IMR-90 (cell line): Measurements from ENCODE around the gene METTL15. TPM values are rescaled to one million over a fixed set of nuclear protein-coding genes. Genes with fewer than 3 reads are reported as not detected.
A peak's percentile ranks its signal among the peaks of the same experiment; 100 is the strongest.

ENCODE experiments used
- ATAC-seq: fragments of 200-7000 bp; cut with Tn5 transposase; 2 replicates; pipeline ENCODE4 v1.9.1; 2020; ENCODE audit warnings: low read depth, mild to moderate bottlenecking, moderate library complexity
- BruUV-seq: library from RNA; stranded (reverse); fragments of 400-500 nt; replicated peaks from 2 replicates; lab custom pipeline; 2021; lab: Mats Ljungman, UMichigan
- CTCF ChIA-PET: fragments of 300-600 bp; formaldehyde crosslinking; extraction: SDS; loops from one replicate; lab custom pipeline; 2021; ENCODE audit warnings: antibody characterized with exemption; lab: Yijun Ruan, JAX
- POLR2A ChIA-PET: fragments of 300-600 bp; sonication (Branson Sonifier 250); formaldehyde crosslinking; loops from one replicate; lab custom pipeline; 2022; ENCODE audit warnings: antibody characterized with exemption; ENCODE audit not compliant: unreplicated experiment; lab: Charles Lee
- DNase-seq: peaks from one replicate; pipeline ENCODE4 v3.0.0; 2013
- H2AFZ ChIP-seq: replicated peaks from 2 replicates; pipeline ENCODE3; 2013; ENCODE audit warnings: low read length, mild to moderate bottlenecking; ENCODE audit not compliant: poor library complexity
- H2AK5ac ChIP-seq: 2 replicates; pipeline ENCODE4 v1.6.1; 2013; ENCODE audit warnings: low read depth, low read length, inconsistent platforms
- H2AK9ac ChIP-seq: replicated peaks from 2 replicates; pipeline ENCODE3; 2013; ENCODE audit warnings: mild to moderate bottlenecking, low read depth, low read length, moderate library complexity; ENCODE audit not compliant: poor library complexity
- H2BK120ac ChIP-seq: 2 replicates; pipeline ENCODE4 v1.6.1; 2013; ENCODE audit warnings: low read depth, low read length, inconsistent platforms
- H2BK15ac ChIP-seq: 3 replicates; pipeline ENCODE4 v1.6.1; 2013; ENCODE audit warnings: low read depth, low read length, inconsistent platforms
- H2BK20ac ChIP-seq: 2 replicates; pipeline ENCODE4 v1.6.1; 2013; ENCODE audit warnings: low read depth, mild to moderate bottlenecking, inconsistent platforms, low read length, moderate library complexity
- H2BK5ac ChIP-seq: 2 replicates; pipeline ENCODE4 v1.6.1; 2013; ENCODE audit warnings: mild to moderate bottlenecking, low read depth, low read length, inconsistent platforms; ENCODE audit not compliant: poor library complexity, severe bottlenecking
- H3K14ac ChIP-seq: replicated peaks from 2 replicates; pipeline ENCODE4 v1.6.1; 2013; ENCODE audit warnings: low read depth, low read length, inconsistent platforms
- H3K18ac ChIP-seq: 2 replicates; pipeline ENCODE4 v1.6.1; 2013; ENCODE audit warnings: low read depth, low read length, control low read depth
- H3K23ac ChIP-seq: 2 replicates; pipeline ENCODE4 v1.6.1; 2013; ENCODE audit warnings: low read depth, low read length, inconsistent platforms
- H3K27ac ChIP-seq: 2 replicates; pipeline ENCODE4 v1.5.1; 2013; ENCODE audit warnings: mild to moderate bottlenecking, control low read depth, low read length; ENCODE audit not compliant: insufficient read depth
- H3K27me3 ChIP-seq: 2 replicates; pipeline ENCODE4 v1.6.1; 2013; ENCODE audit warnings: low read length; ENCODE audit not compliant: control insufficient read depth, insufficient read depth
- H3K36me3 ChIP-seq: 2 replicates; pipeline ENCODE4 v1.6.1; 2013; ENCODE audit warnings: low read length, mixed read lengths; ENCODE audit not compliant: control insufficient read depth, insufficient read depth
- H3K4ac ChIP-seq: 2 replicates; pipeline ENCODE4 v1.6.1; 2013; ENCODE audit warnings: low read depth, low read length, inconsistent platforms
- H3K4me1 ChIP-seq: 2 replicates; pipeline ENCODE4 v1.6.1; 2013; ENCODE audit warnings: low read length, mixed read lengths; ENCODE audit not compliant: control insufficient read depth, insufficient read depth
- H3K4me2 ChIP-seq: 2 replicates; pipeline ENCODE4 v1.6.1; 2013; ENCODE audit warnings: low read depth, mild to moderate bottlenecking, control low read depth, low read length, moderate library complexity
- H3K4me3 ChIP-seq: 2 replicates; pipeline ENCODE4 v1.5.1; 2013; ENCODE audit warnings: low read depth, mild to moderate bottlenecking, control low read depth, low read length, moderate library complexity; ENCODE audit not compliant: insufficient read depth
- H3K56ac ChIP-seq: 2 replicates; pipeline ENCODE4 v1.6.1; 2013; ENCODE audit warnings: low read length, inconsistent platforms; ENCODE audit not compliant: insufficient read depth; ENCODE audit errors: extremely low read depth
- H3K79me1 ChIP-seq, 2 experiments: 2 replicates each; pipeline ENCODE4 v1.6.1; 2013; ENCODE audit warnings: low read length in 2 of 2, inconsistent platforms in 1 of 2, low read depth in 1 of 2
- H3K9ac ChIP-seq: 2 replicates; pipeline ENCODE4 v1.6.1; 2013; ENCODE audit warnings: low read depth, low read length, control low read depth
- H3K9me1 ChIP-seq: 2 replicates; pipeline ENCODE4 v1.6.1; 2013; ENCODE audit warnings: low read length, inconsistent platforms; ENCODE audit not compliant: insufficient read depth
- H3K9me3 ChIP-seq: 2 replicates; pipeline ENCODE4 v1.6.1; 2013; ENCODE audit warnings: low read length; ENCODE audit not compliant: control insufficient read depth, insufficient read depth
- H4K20me1 ChIP-seq: 2 replicates; pipeline ENCODE4 v1.6.1; 2013; ENCODE audit warnings: low read length, inconsistent platforms; ENCODE audit not compliant: insufficient read depth
- H4K5ac ChIP-seq: 2 replicates; pipeline ENCODE4 v1.6.1; 2013; ENCODE audit warnings: mild to moderate bottlenecking, low read depth, low read length, control low read depth
- H4K8ac ChIP-seq, 2 experiments: 2 replicates each; pipeline ENCODE4 v1.6.1; 2013; ENCODE audit warnings: low read depth in 2 of 2, low read length in 2 of 2, control low read depth in 1 of 2, inconsistent platforms in 1 of 2
- H4K91ac ChIP-seq: 2 replicates; pipeline ENCODE4 v1.6.1; 2013; ENCODE audit warnings: low read depth, low read length, inconsistent platforms; ENCODE audit not compliant: insufficient read depth
- FOS ChIP-seq: fragments of 150-350 bp; IDR thresholded peaks from 2 replicates; pipeline ENCODE4 v1.6.1; 2016; ENCODE audit warnings: low read depth, low read length
- MAZ ChIP-seq: IDR thresholded peaks from 2 replicates; pipeline ENCODE4 v1.6.1; 2012; ENCODE audit warnings: low read depth, mild to moderate bottlenecking, low read length, improper control_type of control experiment, moderate library complexity, borderline replicate concordance
- WGBS, 2 experiments: methylation state at CpG; one replicate each; pipeline versions ENCODE4 v1.1.5 to v1.1.7; 2013; ENCODE audit warnings: missing lambda C conversion rate in 2 of 2; ENCODE audit not compliant: insufficient read length in 1 of 2; ENCODE audit errors: extremely low coverage in 2 of 2; 5-methylcytosine and 5-hydroxymethylcytosine counted together
- dilution Hi-C: fragments of 300-500 bp; cut with HindIII; formaldehyde crosslinking; loops from one replicate; pipeline ENCODE4 v1.14.3; 2018; ENCODE audit warnings: low sequenced_read_pairs; ENCODE audit not compliant: unreplicated experiment
- in situ Hi-C: fragments of 300-500 bp; cut with MboI; formaldehyde crosslinking; loops from 3 replicates; pipeline ENCODE4 v1.14.3; 2019; ENCODE audit warnings: low sequenced_read_pairs, inconsistent platforms, mixed read lengths
- intact Hi-C: fragments of 100-400 bp; cut with micrococcal nuclease; formaldehyde crosslinking; loops from 2 replicates; pipeline ENCODE4 v1.10.0; 2022
- polyA plus RNA-seq, 3 experiments: library from polyadenylated mRNA; depleted of rRNA; stranded (reverse); fragments of >200 nt; gene quantifications; 2 replicates each; pipeline ENCODE4 v1.2.3, GENCODE V29; 2012; ENCODE audit warnings: low replicate concordance in 1 of 3
- total RNA-seq: library from RNA; depleted of rRNA; stranded (reverse); fragments of >200 nt; gene quantifications from 2 replicates; pipeline ENCODE4 v1.2.3, GENCODE V29; 2012

METTL15 gene
- total and polyA plus RNA-seq, 2 of the 4 experiments (the other 2 are of a cell fraction) = 6.5 to 30.5 TPM

DNA sequence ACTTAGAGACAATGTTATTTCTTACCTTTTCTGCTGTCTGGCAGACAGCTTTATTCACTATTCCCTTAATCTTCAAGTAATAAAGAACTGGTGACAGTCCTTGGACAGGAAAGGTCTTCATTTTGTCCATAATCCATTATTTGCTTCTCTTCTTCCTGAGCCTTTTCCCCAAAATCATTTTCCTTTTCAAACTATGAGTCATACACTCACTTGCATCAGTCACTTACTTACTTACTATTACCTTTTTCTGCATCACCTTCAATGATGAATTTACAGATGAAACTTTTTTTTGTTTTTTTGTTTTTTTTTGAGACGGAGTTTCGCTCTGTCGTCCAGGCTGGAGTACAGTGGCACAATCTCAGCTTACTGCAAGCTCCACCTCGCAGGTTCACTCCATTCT lies 9.5 kb downstream of the METTL15 start:
- no peak for ATAC-seq
- H3K14ac ChIP-seq = no peak overlapping the region
- H4K20me1 ChIP-seq = no peaks in the 10 kb centered on the region
- POLR2A ChIA-PET = no interaction called here
- no peak overlapping the region for H3K4ac ChIP-seq
- no peak overlapping the region for H2BK120ac ChIP-seq
- peaks cover 3% of the 10 kb centered on the region for H3K36me3 ChIP-seq
- H3K79me1 ChIP-seq = peaks cover 22 to 31% of the 10 kb centered on the region in 2 experiments
- H3K27me3 ChIP-seq = no peaks in the 10 kb centered on the region
- no peak overlapping the region for H4K8ac ChIP-seq
- no peak overlapping the region for H2AFZ ChIP-seq
- H4K5ac ChIP-seq = no peak overlapping the region
- no peak overlapping the region for H3K23ac ChIP-seq
- H4K91ac ChIP-seq = no peak overlapping the region
- no TSS peak for BruUV-seq
- no peak overlapping the region for H3K4me2 ChIP-seq
- no peak overlapping the region for H2BK15ac ChIP-seq
- dilution Hi-C loops (no loop called here), intact Hi-C loops (no loop called here), in situ Hi-C loops (no loop called here)
- H2AK9ac ChIP-seq = no peak overlapping the region
- no peaks in the 10 kb centered on the region; the same call in 1 of the 2 replicates for H3K4me1 ChIP-seq
- H3K4me3 ChIP-seq = no peak overlapping the region
- H3K9me1 ChIP-seq = peaks cover 3% of the 10 kb centered on the region
- no peak overlapping the region for H3K9ac ChIP-seq
- no peak overlapping the region for H3K27ac ChIP-seq
- H2AK5ac ChIP-seq = no peak overlapping the region
- no peaks in the 10 kb centered on the region for H3K9me3 ChIP-seq
- H2BK20ac ChIP-seq = no peak overlapping the region
- TF ChIP-seq FOS = peak; percentile 60
- TF ChIP-seq MAZ = no peak
- H3K56ac ChIP-seq = 0 out of 2 replicates have a peak overlapping the region, but pooled peaks have one; percentile 28
- H2BK5ac ChIP-seq = no peak overlapping the region
- no peak overlapping the region for H3K18ac ChIP-seq
- no CpG with 5 or more reads among the region's 4 CpGs for WGBS, 2 experiments
- DNase-seq = no peak
- CTCF ChIA-PET = no interaction called here
